ENCODE measurements around the gene DALRD3.

The DALRD3 gene
- 32.4 to 34.5 reads per million in 2 donors for total RNA-seq

- DNase-seq, result peak; percentile 41
Measured at GRCh38 chr3:49017971-49018706, at the start of gene DALRD3. TSS of gene DALRD3 (minus strand) at chr3:49018580. CDS start at chr3:49018564, 16 bp downstream.

- DNase-seq, result no peak
Measured at GRCh38 chr3:49058011-49058410, 39.6 kb upstream of the DALRD3 start.

- no peak for DNase-seq
Measured at GRCh38 chr3:49057268-49057667, 38.9 kb upstream of the DALRD3 start.

GRCh38 chr3:49054344-49054862 is 36.0 kb upstream of the DALRD3 start:
- no peak for DNase-seq

GRCh38 chr3:49053543-49053942 is 35.2 kb upstream of the DALRD3 start:
- DNase-seq, result no peak

GRCh38 chr3:49035281-49035680 is 16.9 kb upstream of the DALRD3 start:
- no peak for DNase-seq

GRCh38 chr3:49034650-49035049 is 16.3 kb upstream of the DALRD3 start:
- DNase-seq, result no peak

GRCh38 chr3:49032646-49033304 is 14.4 kb upstream of the DALRD3 start:
- DNase-seq, result no peak

- no peak for DNase-seq
Measured at GRCh38 chr3:49030321-49030720, 11.9 kb upstream of the DALRD3 start.

GRCh38 chr3:49029563-49029884 is 11.1 kb upstream of the DALRD3 start:
- no peak for DNase-seq

- peak; percentile 89 for DNase-seq
Measured at GRCh38 chr3:49028673-49029562, 10.5 kb upstream of the DALRD3 start, which contains the start of gene IMPDH2. TSS of gene IMPDH2 (minus strand) at chr3:49029398. CDS start at chr3:49029350, 48 bp downstream.

- no peak for DNase-seq
Measured at GRCh38 chr3:49028298-49028672, 9.9 kb upstream of the DALRD3 start.

GRCh38 chr3:49027634-49028033 is 9.3 kb upstream of the DALRD3 start:
- no peak for DNase-seq

GRCh38 chr3:49026536-49026935 is 8.2 kb upstream of the DALRD3 start:
- no peak for DNase-seq

- no peak for DNase-seq
Measured at GRCh38 chr3:49025793-49026520, 7.6 kb upstream of the DALRD3 start.

- no peak for DNase-seq
Measured at GRCh38 chr3:49025005-49025792, 6.8 kb upstream of the DALRD3 start.

- DNase-seq, result no peak
Measured at GRCh38 chr3:49024449-49024848, 6.1 kb upstream of the DALRD3 start.

GRCh38 chr3:49023775-49024174 is 5.4 kb upstream of the DALRD3 start:
- DNase-seq, result no peak

- DNase-seq, result no peak
Measured at GRCh38 chr3:49022688-49023171, 4.3 kb upstream of the DALRD3 start.

GRCh38 chr3:49021813-49022687 is 3.7 kb upstream of the DALRD3 start, which contains the start of gene NDUFAF3:
TSS of gene NDUFAF3 (plus strand) at chr3:49022121. CDS start at chr3:49022145, 24 bp downstream.
- peak; percentile 86 for DNase-seq
